NT2/D1 (cell line): ENCODE data around the gene ATCAY.

Experiments used
- DNase-seq: peaks from one replicate; pipeline ENCODE4 v3.0.0-alpha.2; 2011; ENCODE audit warnings: low read depth, low spot score
- H3K27me3 ChIP-seq: 2 replicates; pipeline ENCODE4 v1.6.0; 2011; ENCODE audit warnings: mild to moderate bottlenecking; ENCODE audit not compliant: insufficient read length, insufficient read depth
- H3K36me3 ChIP-seq: 2 replicates; pipeline ENCODE4 v1.6.1; 2011; ENCODE audit warnings: mild to moderate bottlenecking, low read length, mixed read lengths; ENCODE audit not compliant: insufficient read depth, insufficient read length
- H3K4me1 ChIP-seq: 2 replicates; pipeline ENCODE4 v1.5.1; 2011; ENCODE audit not compliant: insufficient read depth, insufficient read length
- H3K4me3 ChIP-seq: 2 replicates; pipeline ENCODE4 v1.5.1; 2011; ENCODE audit warnings: low read depth; ENCODE audit not compliant: insufficient read length
- H3K9ac ChIP-seq: 2 replicates; pipeline ENCODE4 v1.6.0; 2011; ENCODE audit warnings: low read depth; ENCODE audit not compliant: insufficient read length
- H3K9me3 ChIP-seq: 2 replicates; pipeline ENCODE4 v1.5.1; 2011; ENCODE audit warnings: mild to moderate bottlenecking, low read length; ENCODE audit not compliant: insufficient read depth
- SUZ12 ChIP-seq: IDR thresholded peaks from 2 replicates; pipeline ENCODE4 v1.6.1; 2011; ENCODE audit not compliant: insufficient read length, insufficient read depth; ENCODE audit errors: extremely low read depth
- YY1 ChIP-seq: IDR thresholded peaks from 2 replicates; pipeline ENCODE4 v1.6.1; 2011; ENCODE audit not compliant: insufficient read length, insufficient read depth
- ZNF274 ChIP-seq: IDR thresholded peaks from 2 replicates; pipeline ENCODE4 v1.6.1; 2011; ENCODE audit warnings: mild to moderate bottlenecking, low read depth, low read length

The ATCAY gene

GRCh38 chr19:3836887-3837286, 43.6 kb upstream of the ATCAY start:
- H3K27me3 ChIP-seq, result no peaks in the 10 kb centered on the region

GRCh38 chr19:3837332-3837731, 43.2 kb upstream of the ATCAY start:
- no peaks in the 10 kb centered on the region for H3K36me3 ChIP-seq
- no peaks in the 10 kb centered on the region for H3K27me3 ChIP-seq
- H3K9ac ChIP-seq, result no peak overlapping the region
- H3K4me3 ChIP-seq, result no peak overlapping the region
- H3K9me3 ChIP-seq, result peaks cover 10% of the 10 kb centered on the region; the same call in 1 of the 2 replicates
- no peak for DNase-seq
- TF ChIP-seq ZNF274, result no peak
- no peak for TF ChIP-seq YY1
- no peak for TF ChIP-seq SUZ12
- peaks cover 5% of the 10 kb centered on the region for H3K4me1 ChIP-seq

More at GRCh38 chr19:3836887-3837286, 43.6 kb upstream of the ATCAY start:
- Histone ChIP-seq H3K9ac (no peak overlapping the region), H3K4me3 (no peak overlapping the region), H3K4me1 (peaks cover 6% of the 10 kb centered on the region), H3K36me3 (no peaks in the 10 kb centered on the region), H3K9me3 (peaks cover 10% of the 10 kb centered on the region; the same call in 1 of the 2 replicates)
- no peak for DNase-seq
- TF ChIP-seq SUZ12, result no peak
- no peak for TF ChIP-seq YY1
- TF ChIP-seq ZNF274, result no peak

GRCh38 chr19:3837922-3838321, 42.6 kb upstream of the ATCAY start:
- no peak for DNase-seq
- Histone ChIP-seq H3K27me3 (no peaks in the 10 kb centered on the region), H3K36me3 (no peaks in the 10 kb centered on the region), H3K4me1 (peaks cover 5% of the 10 kb centered on the region), H3K9ac (no peak overlapping the region), H3K9me3 (peaks cover 10% of the 10 kb centered on the region; the same call in 1 of the 2 replicates), H3K4me3 (no peak overlapping the region)
- TF ChIP-seq ZNF274, result no peak
- no peak for TF ChIP-seq YY1
- TF ChIP-seq SUZ12, result no peak

GRCh38 chr19:3838661-3839060, 41.8 kb upstream of the ATCAY start:
- Histone ChIP-seq H3K9me3 (peaks cover 10% of the 10 kb centered on the region; the same call in 1 of the 2 replicates), H3K27me3 (no peaks in the 10 kb centered on the region), H3K4me3 (no peak overlapping the region), H3K4me1 (peaks cover 5% of the 10 kb centered on the region), H3K9ac (no peak overlapping the region), H3K36me3 (no peaks in the 10 kb centered on the region)
- TF ChIP-seq SUZ12 (no peak), YY1 (no peak), ZNF274 (no peak)
- no peak for DNase-seq

GRCh38 chr19:3839941-3840340, 40.5 kb upstream of the ATCAY start:
- TF ChIP-seq ZNF274 (no peak), YY1 (no peak), SUZ12 (no peak)
- no peaks in the 10 kb centered on the region for H3K4me1 ChIP-seq

GRCh38 chr19:3840804-3841203, 39.7 kb upstream of the ATCAY start:
- no peak overlapping the region for H3K4me3 ChIP-seq
- H3K4me1 ChIP-seq, result no peaks in the 10 kb centered on the region
- no peaks in the 10 kb centered on the region for H3K36me3 ChIP-seq
- H3K27me3 ChIP-seq, result no peaks in the 10 kb centered on the region
- no peak overlapping the region for H3K9ac ChIP-seq
- no peak for DNase-seq
- TF ChIP-seq ZNF274 (no peak), YY1 (no peak), SUZ12 (no peak)
- H3K9me3 ChIP-seq, result peaks cover 10% of the 10 kb centered on the region; the same call in 1 of the 2 replicates

More at GRCh38 chr19:3839941-3840340, 40.5 kb upstream of the ATCAY start:
- Histone ChIP-seq H3K9ac (no peak overlapping the region), H3K27me3 (no peaks in the 10 kb centered on the region), H3K9me3 (peaks cover 10% of the 10 kb centered on the region; the same call in 1 of the 2 replicates), H3K4me3 (no peak overlapping the region), H3K36me3 (no peaks in the 10 kb centered on the region)
- no peak for DNase-seq

- Histone ChIP-seq H3K9ac (no peak overlapping the region), H3K36me3 (no peaks in the 10 kb centered on the region), H3K4me1 (no peaks in the 10 kb centered on the region), H3K4me3 (no peak overlapping the region), H3K27me3 (no peaks in the 10 kb centered on the region), H3K9me3 (peaks cover 2% of the 10 kb centered on the region; the same call in 1 of the 2 replicates)
- no peak for DNase-seq
- TF ChIP-seq YY1, result no peak
- TF ChIP-seq ZNF274, result no peak
- TF ChIP-seq SUZ12, result no peak
Measured at GRCh38 chr19:3842948-3843347, 37.5 kb upstream of the ATCAY start.
